GM19468 (cell line): ENCODE data around the gene MAN1A1.

Experiments used
- ATAC-seq: cut with Tn5 transposase; IDR thresholded peaks from one replicate; pipeline ENCODE4 v1.9.1; 2021; ENCODE audit warnings: mild to moderate bottlenecking, moderate library complexity, moderate number of reproducible peaks; ENCODE audit not compliant: unreplicated experiment; ENCODE audit errors: extremely low read depth

The MAN1A1 gene

GRCh38 chr6:119209452-119210205, 139.9 kb downstream of the MAN1A1 start:
- ATAC-seq = no peak

GRCh38 chr6:119207971-119208725, 141.4 kb downstream of the MAN1A1 start:
- no peak for ATAC-seq

GRCh38 chr6:119207327-119207726, 142.2 kb downstream of the MAN1A1 start:
- ATAC-seq = no peak

- ATAC-seq = peak; percentile 61
Observed at GRCh38 chr6:119205911-119206618, 143.5 kb downstream of the MAN1A1 start.

- no peak for ATAC-seq
Observed at GRCh38 chr6:119204719-119205118, 144.8 kb downstream of the MAN1A1 start.

GRCh38 chr6:119201480-119201879, 148.1 kb downstream of the MAN1A1 start:
- no peak for ATAC-seq

GRCh38 chr6:119200512-119201175, 148.9 kb downstream of the MAN1A1 start:
- ATAC-seq = no peak

GRCh38 chr6:119197271-119197670, 152.3 kb downstream of the MAN1A1 start:
- ATAC-seq = no peak

- no peak for ATAC-seq
Observed at GRCh38 chr6:119196715-119197114, 152.8 kb downstream of the MAN1A1 start.

GRCh38 chr6:119195848-119196247, 153.7 kb downstream of the MAN1A1 start:
- no peak for ATAC-seq

- ATAC-seq = no peak
Observed at GRCh38 chr6:119195204-119195603, 154.4 kb downstream of the MAN1A1 start.

GRCh38 chr6:119193707-119194106, 155.9 kb downstream of the MAN1A1 start:
- ATAC-seq = no peak

- no peak for ATAC-seq
Observed at GRCh38 chr6:119192200-119192599, 157.4 kb downstream of the MAN1A1 start.

- ATAC-seq = no peak
Observed at GRCh38 chr6:119190176-119190575, 159.4 kb downstream of the MAN1A1 start.

- ATAC-seq = no peak
Observed at GRCh38 chr6:119189498-119189897, 160.1 kb downstream of the MAN1A1 start.

- ATAC-seq = no peak
Observed at GRCh38 chr6:119187596-119187995, 162.0 kb downstream of the MAN1A1 start.

GRCh38 chr6:119186490-119186889, 163.1 kb downstream of the MAN1A1 start:
- no peak for ATAC-seq

GRCh38 chr6:119184008-119184648, 165.4 kb downstream of the MAN1A1 start:
- no peak for ATAC-seq

GRCh38 chr6:119183457-119183856, 166.1 kb downstream of the MAN1A1 start:
- no peak for ATAC-seq

GRCh38 chr6:119182875-119183274, 166.7 kb downstream of the MAN1A1 start:
- no peak for ATAC-seq
